GM21619 (cell line): ENCODE results near the gene ABCC6.
"Not testable (repeated sequence)": the region's sequence is repeated elsewhere in the genome, so short reads cannot be mapped to it uniquely, and the experiment has no call there.

Experiments
- ATAC-seq: cut with Tn5 transposase; IDR thresholded peaks from one replicate; pipeline ENCODE4 v1.9.1; 2021; ENCODE audit not compliant: unreplicated experiment

The ABCC6 gene

DNA sequence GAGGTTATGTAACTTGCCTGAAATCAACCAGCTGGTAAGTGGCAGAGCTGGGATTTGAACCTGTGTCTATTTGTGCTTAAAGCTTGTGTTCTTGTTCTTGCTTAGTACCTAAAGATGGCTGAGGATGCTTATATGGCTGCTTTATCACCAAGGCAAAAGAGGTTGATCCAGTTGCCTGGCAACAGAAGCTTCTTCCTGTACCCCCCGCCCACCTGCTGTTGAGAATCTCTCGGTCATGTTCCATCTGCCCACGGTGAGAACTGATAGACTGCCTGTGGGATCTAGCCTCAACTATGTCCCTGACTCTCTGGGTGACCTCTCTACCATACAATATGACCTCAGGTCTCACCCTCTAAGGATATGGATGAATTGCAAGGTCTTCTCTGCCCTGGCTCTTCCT lies 60.7 kb downstream of the ABCC6 start:
- no peak for ATAC-seq

DNA sequence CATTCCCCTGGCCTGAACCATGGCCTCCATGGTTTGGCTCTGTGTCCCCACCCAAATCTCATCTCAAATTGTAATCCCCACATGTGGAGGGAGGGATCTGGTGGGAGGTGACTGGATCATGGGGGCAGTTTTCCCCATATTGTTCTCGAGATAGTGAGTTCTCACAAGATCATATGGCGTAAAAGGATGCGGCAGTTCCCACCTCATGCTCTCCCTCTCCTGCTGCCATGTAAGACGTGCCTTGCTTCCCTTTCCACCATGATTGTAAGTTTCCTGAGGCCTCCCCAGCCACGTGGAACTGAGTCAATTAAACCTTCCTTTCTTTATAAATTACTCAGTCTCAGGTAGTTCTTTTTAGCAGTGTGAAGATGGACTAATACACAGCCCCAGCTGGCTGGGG lies 61.5 kb downstream of the ABCC6 start:
- not testable (repeated sequence) for ATAC-seq

DNA sequence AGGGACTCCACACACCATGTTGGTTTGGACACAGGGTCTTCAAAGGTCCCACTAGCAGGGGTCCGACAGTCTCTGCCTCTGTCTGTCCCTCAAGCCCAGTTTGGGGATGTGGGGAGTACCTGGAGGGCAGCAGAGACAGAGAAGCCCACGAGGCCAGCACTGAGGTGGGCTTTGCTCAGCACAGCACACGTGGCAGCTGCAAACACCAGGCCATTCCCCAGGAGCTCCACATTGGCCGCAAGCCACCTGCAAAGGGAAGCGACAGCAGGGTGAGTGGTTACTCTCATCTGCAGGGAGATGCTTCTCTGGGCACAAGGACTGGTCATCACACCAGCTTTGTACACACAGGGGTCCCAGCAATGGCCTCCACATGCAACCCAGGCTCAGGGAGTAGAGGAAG lies 62.0 kb downstream of the ABCC6 start:
- ATAC-seq = no peak

DNA sequence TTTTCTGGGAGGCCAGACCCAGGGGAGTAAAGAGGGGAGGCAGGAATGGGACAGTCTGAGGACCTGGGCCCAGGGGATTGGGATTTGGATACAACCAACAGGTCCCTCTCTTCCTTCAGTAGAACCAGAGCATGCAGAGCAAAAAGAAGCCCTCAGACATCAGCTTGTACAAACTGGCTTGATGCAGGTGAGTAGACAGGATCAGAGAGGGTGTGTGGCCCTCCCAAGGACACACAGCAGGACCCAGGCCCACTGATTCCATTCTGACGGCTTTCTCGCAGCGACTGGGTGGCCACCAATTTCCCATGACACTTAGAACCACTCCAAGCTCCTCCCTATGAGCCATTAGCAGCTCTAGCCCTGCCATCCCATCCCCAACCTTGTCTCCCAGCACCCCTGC lies 63.6 kb downstream of the ABCC6 start:
- no peak for ATAC-seq

DNA sequence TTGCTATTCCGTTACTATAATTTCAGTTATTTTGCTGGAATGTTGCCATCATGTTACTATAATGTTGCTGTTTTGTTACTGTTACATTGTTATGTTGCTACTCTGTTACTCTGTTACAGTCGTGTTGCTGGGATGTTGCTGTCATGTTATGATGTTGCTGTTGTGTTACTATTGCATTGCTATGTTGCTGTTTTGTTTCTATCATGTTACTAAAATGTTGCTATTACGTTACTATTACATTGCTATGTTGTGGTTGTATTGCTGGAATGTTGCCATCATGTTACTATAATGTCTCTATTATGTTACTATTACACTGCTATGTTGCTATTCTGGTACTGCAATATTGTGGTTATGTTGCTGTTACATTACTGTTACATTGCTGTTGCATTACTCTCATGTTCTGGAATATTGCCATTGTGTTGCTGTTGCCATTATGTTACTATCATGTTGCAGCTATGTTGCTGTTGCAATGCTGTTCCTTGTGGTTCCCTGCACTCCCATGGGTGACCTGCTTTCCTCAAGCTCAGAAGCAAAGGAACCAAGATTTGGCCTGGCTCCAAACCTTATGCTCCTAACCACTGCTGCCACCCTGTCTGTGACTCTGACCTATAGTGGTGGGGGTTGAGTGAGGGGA lies 64.4 kb downstream of the ABCC6 start:
- no peak for ATAC-seq

DNA sequence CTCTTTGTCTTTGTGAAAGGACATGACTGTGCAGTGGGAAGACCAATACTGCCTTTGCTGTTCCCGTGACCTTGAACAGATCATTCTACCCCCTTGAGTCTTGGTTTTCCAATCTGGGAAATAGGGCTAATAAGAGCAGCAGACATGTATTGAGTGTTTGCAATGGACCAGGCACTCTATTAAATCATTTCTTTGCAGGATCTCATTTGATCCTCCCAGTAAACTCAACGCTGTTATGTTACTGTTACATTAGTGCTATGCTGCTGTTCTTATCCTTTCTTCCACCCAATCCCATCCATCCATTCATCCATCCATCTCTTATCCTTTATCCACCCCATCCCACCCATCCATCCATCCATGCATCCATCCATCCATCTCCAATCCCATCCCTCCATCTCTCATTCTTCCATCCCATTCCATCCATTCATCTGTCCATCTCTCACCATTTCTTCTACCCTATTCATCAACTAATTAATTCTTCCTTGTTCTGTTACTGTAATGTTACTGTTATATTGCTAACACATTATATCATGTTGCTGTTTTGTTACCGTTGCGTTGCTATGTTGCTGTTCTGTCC lies 65.1 kb downstream of the ABCC6 start:
- ATAC-seq = no peak

DNA sequence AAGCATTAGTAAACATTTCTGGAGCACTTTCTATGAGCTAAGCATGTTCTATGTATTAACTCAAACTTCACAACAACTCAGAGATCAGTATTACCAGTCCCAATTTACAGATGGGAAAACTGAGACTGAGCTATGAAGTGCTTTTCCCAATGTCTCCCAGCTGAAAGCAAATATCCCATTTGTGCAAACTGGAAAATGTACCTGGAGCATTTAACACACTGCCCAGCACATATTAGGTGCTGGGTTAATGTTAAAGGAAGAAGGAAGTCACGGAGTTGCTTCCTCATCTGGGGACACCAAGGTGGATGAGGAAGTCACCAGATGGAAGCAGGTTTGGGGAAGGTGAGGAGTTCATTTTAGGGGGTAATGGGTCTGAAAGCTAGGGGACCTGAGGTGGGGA lies 66.1 kb downstream of the ABCC6 start:
- ATAC-seq = no peak

DNA sequence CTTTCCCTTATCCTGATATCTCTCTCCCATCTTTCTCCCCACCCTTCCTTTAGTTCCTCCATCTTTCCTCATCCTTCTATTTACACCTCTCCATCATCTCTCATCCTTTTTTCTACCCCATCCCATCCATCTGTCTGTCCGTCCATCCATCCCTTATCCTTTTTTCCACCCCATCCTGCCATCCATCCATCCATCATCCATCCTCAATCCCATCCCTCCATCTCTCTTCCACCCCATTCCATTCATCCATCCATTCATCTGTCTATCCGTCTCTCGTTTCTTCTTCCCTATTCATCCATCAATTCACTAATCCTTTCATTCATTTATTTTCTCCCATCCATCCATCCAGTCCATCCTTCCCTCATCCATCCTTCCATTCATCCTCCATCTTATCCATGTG lies 68.1 kb downstream of the ABCC6 start:
- ATAC-seq = no peak

DNA sequence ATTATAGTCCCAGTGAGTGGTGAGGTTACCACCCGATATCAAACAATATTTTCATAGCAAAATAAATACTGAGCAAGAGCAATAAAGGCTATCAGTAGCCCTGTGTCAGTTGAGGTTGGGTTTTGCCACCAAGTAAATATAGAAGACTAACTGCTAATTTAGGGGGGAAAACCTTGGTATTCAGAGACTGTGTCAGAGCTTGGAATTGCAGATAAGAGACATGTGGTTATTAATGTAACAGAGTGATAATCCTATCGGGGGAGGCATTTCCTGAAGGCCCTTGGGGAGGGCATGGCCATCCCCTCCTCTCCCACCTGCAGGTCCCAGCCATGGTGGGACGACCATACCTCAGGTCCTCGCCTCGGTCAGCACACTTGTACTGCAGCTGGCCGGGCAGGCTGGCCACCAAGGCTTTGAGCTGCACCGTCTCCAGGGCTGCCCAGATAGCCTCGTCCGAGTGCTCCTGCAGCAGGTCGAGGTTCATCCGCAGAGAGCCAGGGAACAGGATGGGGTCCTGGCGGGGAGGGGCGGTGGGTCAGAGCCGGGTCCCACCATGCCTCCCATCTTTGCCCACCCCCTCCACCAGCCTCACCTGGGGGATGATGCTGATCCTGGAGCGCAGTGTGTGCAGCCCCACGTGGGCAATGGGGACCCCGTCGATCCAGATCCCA lies 68.9 kb downstream of the ABCC6 start:
- ATAC-seq = no peak

DNA sequence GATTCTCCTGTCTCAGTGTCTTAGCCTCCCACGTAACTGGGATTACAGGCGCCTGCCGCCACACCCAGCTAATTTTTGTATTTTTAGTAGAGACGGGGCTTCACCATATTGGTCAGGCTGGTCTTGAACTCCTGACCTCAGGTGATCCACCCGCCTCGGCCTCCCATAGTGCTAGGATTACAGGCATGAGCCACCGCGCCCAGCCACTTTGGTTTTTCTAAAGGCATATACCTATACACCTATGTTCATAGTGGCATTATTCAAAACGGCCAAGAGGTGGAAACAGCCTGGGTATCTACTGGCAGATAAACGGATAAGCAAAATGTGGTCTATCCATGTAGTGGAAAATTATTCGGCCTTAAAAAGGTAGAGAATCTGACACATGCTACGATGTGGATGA lies 70.3 kb downstream of the ABCC6 start:
- not testable (repeated sequence) for ATAC-seq

DNA sequence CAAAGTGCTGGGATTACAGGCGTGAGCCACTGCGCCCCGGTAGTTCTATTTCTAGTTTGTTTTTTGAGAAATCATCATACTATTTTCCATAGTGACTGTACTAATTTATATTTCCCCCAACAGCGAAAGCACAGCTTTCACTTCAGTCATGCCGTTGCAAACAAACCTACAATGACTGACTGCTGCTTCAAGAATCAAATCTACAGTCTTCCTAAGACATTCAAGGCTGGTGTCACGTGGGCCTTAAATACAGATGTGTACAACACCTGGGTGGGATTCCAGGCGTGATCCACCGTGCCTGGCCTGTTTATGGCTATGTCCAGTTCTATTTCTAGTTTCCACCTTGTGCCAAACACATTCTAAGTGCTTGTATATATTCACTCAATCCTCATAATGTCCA lies 72.0 kb downstream of the ABCC6 start:
- no peak for ATAC-seq

DNA sequence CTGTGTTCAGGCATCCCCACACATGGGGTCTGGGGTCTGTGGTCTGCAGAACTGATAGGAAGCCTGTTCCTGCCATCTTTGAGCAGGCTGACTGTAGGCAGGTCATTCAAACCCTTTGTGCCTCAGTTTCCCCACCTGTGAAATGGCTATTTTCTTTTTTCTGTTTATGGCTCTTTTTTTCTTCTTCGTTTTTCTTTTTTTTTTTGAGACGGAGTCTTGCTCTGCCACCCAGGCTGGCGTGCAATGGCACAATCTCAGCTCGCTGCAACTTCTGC lies 72.5 kb downstream of the ABCC6 start:
- no peak for ATAC-seq

DNA sequence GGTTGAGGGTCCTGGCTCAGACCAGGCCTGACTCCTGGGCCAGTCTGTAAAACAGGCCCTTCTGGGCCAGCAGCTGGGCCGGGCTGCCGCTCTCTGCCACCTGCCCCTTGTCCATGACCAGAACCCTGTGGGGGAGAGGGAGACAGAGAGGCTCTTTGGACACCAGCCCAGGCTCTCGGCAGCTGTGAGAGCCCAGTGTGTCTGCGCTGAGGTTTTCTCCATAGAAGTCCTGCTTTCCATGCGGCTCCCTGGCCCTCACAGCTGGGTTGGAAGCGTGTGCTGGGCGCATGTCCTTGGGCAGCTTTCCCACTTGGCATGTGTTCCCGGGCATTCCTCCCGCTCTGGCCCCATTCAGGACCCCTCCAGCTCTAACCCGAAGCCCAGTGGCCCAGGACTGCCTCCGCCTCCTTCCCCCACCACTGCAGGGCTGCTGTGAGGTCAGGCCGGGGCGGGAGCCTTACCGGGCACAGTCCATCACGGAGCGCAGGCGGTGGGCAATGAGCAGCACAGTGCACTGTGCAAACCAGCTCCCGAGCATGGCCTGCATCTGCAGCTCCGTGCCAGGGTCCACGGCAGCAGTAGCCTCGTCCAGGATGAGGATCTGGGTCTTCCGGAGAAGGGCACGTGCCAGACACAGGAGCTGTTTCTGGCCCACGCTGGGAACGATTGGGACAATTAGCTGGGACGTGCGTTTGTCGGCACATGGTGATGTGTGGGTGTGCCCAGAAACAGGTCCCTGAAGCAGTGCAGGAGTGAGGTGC lies 73.0 kb downstream of the ABCC6 start:
- ATAC-seq = no peak

DNA sequence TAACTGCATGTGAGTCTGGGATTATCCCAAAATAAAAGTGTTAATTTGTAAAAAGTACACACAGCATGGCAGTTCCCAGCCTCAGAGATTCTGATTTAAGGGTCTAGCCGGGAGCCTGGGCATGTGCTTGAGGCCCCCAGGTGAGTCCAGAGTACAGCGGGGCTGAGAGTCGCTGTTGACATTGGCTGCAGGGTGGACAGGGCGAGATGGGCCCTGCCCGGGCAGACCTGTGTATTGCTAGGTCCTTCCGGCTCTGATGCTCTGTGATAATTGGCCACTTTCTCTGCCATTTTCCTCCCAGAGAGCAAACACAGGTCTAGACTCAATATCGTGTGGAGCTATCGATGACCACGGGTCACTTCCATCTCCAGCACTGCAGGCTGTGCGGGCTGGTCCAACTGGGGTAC lies 73.6 kb downstream of the ABCC6 start:
- no peak for ATAC-seq

DNA sequence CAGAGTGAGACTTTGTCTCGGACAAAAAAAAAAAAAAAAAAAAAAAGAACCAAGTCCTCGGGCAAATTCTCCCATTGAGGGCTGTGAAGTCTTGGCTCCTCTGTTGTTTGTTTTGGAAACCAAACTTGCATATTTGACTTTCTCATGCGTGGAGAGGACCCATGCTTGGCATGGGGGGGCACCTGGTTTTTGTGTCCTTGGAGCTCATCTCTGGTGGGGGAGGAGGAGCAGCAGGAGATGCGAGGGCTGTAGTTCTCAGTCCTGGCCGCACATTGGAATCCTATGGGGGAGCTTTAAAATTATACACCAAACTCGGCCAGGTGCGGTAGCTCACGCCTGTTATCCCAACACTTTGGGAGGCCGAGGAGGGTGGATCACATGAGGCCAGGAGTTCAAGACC lies 74.5 kb downstream of the ABCC6 start:
- ATAC-seq = no peak

DNA sequence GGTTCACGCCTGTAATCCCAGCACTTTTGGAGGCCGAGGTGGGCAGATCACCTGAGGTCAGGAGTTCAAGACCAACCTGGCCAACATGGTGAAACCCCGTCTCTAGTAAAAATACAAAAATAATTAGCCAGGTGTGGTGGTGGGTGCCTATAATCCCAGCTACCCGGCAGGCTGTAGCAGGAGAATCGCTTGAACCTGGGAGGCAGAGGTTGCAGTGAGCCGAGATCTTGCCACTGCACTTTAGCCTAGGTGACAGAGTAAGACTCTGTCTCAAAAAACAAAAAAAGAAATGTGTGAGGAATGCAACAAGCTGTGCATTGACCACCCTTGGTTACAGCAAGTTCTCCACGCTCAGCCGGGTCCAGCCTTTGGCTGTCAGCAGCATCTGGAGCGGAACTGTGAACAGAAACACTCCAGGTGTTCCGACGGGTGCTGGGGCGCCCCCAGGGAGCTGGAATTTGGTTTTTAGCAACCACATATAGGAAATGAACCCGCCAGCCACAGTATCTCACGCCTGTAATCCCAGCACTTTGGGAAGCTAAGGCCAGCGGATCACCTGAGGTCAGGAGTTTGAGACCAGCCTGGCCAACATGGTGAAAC lies 75.2 kb downstream of the ABCC6 start:
- ATAC-seq = not testable (repeated sequence)

DNA sequence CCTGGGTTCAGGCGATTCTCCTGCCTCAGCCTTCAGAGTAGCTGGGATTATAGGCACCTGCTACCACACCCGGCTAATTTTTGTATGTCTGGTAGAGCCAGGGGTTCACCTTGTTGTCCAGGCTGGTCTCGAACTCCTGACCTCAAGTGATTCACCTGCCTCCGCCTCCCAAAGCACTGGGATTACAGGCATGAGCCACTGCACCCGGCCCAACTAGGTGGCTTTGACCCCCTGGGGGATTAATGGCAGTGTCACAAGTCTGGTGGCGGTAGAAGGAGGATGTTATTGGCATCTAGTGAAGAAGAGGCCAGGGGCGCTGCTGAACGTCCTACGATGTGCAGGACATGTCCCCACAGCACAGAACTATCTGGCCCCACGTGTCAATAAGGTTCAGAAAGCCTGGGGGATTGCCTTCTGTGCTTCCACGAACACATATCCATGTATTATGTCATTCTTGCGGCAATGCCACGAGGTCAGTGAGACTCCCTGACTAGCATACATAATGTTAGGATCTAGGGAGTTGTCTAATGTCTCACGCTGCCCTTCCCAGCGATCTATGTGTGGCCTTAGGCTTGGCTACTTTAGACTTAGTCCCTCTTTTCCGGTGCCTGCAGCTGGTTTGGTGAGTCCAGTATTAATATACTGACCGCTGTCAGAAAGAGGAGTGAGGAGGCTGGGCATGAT lies 75.8 kb downstream of the ABCC6 start:
- ATAC-seq = no peak

DNA sequence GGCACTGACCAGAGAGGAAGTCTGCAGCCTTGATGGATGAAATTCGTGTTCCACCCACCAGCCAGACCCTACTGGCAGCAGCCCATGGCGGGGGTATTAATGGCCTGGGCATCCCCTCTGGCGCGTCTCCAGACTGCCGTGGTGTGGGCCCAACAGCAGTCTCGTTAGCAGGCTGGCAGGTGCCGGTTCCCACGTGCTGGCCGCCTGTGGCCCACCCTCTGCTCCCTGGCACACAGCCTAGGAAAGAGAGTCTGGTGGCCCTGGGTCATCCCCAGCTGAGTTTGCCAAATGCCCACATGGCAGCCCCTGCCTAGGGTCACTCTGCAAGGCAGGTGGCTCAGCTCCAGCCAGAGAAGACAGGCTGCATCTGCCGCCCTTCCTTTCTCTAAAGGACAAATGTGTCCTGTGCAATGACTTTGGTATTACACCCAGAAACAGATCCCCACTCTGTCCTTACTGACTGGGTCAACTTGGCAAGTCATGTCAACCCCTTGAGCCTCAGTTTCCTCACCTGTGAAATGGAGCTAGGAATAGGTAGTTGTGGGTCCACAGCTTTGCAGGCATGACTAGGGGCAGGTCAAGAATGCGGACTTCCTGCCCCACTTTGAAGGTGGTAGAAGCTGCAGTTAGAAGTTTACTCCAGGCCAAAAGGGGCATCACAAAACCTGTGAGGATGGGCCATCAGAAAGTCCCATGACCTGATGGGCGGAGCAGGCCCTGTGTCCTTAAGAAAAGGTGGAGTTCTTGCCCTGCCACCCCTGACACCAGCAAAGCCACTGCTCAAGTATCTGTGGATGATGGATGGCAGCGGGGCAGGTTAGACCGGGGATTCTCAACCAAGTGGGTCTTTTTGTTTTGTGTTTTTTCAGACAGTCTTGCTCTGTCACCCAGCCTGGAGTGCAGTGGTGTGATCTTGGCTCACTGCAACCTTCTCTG lies 76.6 kb downstream of the ABCC6 start:
- no peak for ATAC-seq

DNA sequence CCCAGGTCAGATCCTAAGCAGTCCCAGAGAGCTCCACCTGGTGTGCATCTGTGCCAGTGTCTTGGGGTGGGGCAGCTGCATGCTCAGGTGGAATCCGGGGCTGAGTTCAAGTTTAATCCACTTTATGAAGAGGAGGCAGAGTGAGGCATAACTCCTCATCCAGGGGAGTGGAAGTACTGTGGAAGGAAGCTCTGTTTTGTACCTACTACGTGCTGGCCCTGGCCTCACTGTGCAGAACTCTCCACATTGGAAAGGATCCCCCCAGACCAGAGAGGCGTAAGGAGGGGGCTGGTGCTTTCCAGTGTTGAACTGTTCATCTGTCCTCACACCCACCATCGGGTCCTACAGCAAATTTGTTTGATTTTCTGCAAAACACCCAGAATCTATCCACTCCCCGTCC lies 78.0 kb downstream of the ABCC6 start:
- no peak for ATAC-seq

DNA sequence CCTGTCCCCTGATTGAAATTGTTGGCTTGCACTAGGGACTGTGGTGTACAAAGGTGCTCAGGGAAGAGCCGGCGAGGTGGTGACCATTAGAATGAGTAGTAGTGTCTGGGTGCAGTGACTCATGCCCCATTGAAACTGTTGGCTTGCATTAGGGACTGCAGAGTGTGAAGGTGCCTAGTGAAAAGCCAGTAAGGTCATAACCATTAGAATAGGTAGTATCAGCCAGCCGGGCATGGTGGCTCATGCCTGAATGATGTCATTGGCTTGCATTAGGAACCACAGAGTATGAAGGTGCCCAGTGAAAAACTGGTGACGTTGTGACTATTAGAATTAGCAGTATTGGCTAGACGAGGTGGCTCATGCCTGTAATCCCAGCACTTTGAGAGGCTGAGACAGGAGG lies 78.9 kb downstream of the ABCC6 start:
- ATAC-seq = no peak
